ENCODE results near the gene TFB2M. TPM values are rescaled to one million over a fixed set of nuclear protein-coding genes. Genes with fewer than 3 reads are reported as not detected.
"Not testable (repeated sequence)": the region's sequence is repeated elsewhere in the genome, so short reads cannot be mapped to it uniquely, and the experiment has no call there.

The TFB2M gene
- total and polyA plus RNA-seq, 8 donors, result 4.7 to 34.8 (median 10.9) TPM

DNA sequence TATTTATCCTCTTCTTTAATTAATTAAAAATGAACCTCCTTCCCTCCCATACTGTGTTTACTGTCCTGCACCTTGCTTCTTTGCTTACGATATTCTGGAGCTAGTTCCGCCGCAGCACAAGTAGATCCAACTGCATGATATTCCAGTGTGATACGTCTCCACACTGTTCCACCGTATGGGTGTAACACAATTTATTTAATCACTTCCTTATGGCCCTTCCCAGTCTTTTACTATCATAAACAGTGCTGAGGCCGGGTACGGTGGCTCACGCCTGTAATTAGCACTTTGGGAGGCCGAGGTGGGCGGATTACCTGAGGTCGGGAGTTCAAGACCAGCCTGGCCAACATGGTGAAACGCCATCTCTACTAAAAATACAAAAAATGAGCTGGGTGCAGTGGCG is 25.9 kb upstream of the TFB2M start:
- 90 to 94% (median 92%) methylated on average over 13 of the region's 13 CpGs for WGBS, 5 donors
- DNase-seq, result no peak
- Histone ChIP-seq H3K27ac (no peak overlapping the region), H3K27me3 (no peaks in the 10 kb centered on the region), H3K36me3 (peaks cover 0 to 33% (median 30%) of the 10 kb centered on the region in 4 donors), H3K4me1 (peaks cover 0 to 25% (median 11%) of the 10 kb centered on the region in 4 donors), H3K9me3 (peaks cover 0 to 5% (median 2%) of the 10 kb centered on the region in 4 donors), H3K4me3 (no peak overlapping the region)
- no peak for TF ChIP-seq POLR2AphosphoS5 (IDR thresholded peaks at IDR 0.05)
- no peak for TF ChIP-seq EP300 (IDR thresholded peaks at IDR 0.05)
- TF ChIP-seq POLR2A (IDR thresholded peaks at IDR 0.05), result no peak
- TF ChIP-seq, protein P1, sequence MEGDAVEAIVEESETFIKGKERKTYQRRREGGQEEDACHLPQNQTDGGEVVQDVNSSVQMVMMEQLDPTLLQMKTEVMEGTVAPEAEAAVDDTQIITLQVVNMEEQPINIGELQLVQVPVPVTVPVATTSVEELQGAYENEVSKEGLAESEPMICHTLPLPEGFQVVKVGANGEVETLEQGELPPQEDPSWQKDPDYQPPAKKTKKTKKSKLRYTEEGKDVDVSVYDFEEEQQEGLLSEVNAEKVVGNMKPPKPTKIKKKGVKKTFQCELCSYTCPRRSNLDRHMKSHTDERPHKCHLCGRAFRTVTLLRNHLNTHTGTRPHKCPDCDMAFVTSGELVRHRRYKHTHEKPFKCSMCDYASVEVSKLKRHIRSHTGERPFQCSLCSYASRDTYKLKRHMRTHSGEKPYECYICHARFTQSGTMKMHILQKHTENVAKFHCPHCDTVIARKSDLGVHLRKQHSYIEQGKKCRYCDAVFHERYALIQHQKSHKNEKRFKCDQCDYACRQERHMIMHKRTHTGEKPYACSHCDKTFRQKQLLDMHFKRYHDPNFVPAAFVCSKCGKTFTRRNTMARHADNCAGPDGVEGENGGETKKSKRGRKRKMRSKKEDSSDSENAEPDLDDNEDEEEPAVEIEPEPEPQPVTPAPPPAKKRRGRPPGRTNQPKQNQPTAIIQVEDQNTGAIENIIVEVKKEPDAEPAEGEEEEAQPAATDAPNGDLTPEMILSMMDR (IDR thresholded peaks at IDR 0.05), result no peak
- intact Hi-C loops (cut with DNase I; ENCODE audit: low total_unique reads), result no loop called here

DNA sequence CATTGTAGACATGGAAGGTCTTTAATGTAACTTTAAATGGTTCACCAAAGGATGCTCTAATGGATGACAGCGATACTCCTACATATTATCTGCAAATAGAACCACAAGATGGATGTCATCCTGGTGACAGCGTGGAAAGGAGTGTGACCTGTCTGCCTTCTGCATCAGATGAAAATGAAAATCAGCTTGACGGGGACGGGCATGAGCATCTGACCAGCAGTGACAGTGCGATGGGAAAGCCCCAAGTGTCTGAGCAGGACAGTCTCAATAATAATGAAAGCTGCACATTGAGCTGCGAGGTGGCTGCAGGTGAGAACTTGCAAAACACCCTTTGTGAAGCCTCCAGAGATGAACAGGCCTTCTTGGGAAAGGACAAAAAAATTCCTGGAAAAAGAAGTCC is 25.4 kb upstream of the TFB2M start:
- H3K4me3 ChIP-seq, result no peak overlapping the region
- H3K36me3 ChIP-seq, result peaks cover 0 to 33% (median 30%) of the 10 kb centered on the region in 4 donors
- intact Hi-C loops (cut with DNase I; ENCODE audit: low total_unique reads), result no loop called here
- TF ChIP-seq POLR2A (IDR thresholded peaks at IDR 0.05) (no peak), POLR2AphosphoS5 (IDR thresholded peaks at IDR 0.05) (no peak), EP300 (IDR thresholded peaks at IDR 0.05) (no peak)
- TF ChIP-seq, protein P1 (IDR thresholded peaks at IDR 0.05), result no peak
- peaks cover 0 to 5% (median 2%) of the 10 kb centered on the region in 4 donors for H3K9me3 ChIP-seq
- no peak overlapping the region for H3K27ac ChIP-seq
- H3K27me3 ChIP-seq, result no peaks in the 10 kb centered on the region
- DNase-seq, result no peak
- peaks cover 0 to 26% (median 13%) of the 10 kb centered on the region in 4 donors for H3K4me1 ChIP-seq
- WGBS, 5 donors, result 87 to 92% (median 88%) methylated on average over 6 of the region's 6 CpGs

DNA sequence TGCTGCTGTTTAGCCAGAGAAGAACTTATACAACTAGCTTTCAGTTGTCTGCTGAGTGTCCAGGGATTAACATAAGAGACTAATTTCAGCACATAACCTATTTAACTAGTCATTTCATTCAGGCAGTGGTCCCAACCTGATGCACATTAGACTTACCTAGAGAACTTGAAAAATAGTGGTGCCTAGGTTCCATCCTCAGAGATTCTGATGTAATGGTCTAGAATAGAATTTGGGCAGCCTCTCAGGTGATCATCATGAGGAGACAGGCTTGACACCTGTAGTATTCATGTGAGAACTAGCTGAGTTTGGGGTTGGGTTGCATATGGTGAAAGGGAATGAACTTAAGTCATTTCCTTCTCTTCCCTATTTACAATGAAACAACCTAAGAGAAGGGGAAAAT is 25.0 kb upstream of the TFB2M start:
- no peak for DNase-seq
- no peaks in the 10 kb centered on the region for H3K27me3 ChIP-seq
- peaks cover 0 to 5% (median 2%) of the 10 kb centered on the region in 4 donors for H3K9me3 ChIP-seq
- H3K4me3 ChIP-seq, result no peak overlapping the region
- TF ChIP-seq, protein P1 (IDR thresholded peaks at IDR 0.05), result no peak
- no peak for TF ChIP-seq EP300 (IDR thresholded peaks at IDR 0.05)
- TF ChIP-seq POLR2A (IDR thresholded peaks at IDR 0.05), result no peak
- TF ChIP-seq POLR2AphosphoS5 (IDR thresholded peaks at IDR 0.05), result no peak
- intact Hi-C loops (cut with DNase I; ENCODE audit: low total_unique reads), result no loop called here
- H3K4me1 ChIP-seq, result peaks cover 0 to 26% (median 13%) of the 10 kb centered on the region in 4 donors
- peaks cover 0 to 33% (median 30%) of the 10 kb centered on the region in 4 donors for H3K36me3 ChIP-seq
- H3K27ac ChIP-seq, result no peak overlapping the region

DNA sequence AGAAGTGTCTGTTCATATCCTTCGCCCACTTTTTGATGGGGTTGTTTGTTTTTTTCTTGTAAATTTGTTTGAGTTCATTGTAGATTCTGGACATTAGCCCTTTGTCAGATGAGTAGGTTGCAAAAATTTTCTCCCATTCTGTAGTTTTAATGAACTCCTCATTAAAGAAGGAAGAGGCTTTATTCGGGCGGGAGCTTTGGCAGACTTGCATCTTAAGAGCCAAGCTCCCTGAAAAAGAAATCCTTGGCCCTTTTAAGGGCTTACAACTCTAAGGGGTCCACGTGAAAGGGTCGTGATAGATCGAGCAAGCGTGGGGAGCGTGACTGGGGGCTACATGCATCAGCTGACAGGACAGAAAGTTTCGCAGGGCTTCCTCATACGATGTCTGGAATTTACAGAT is 23.9 kb upstream of the TFB2M start:
- H3K4me3 ChIP-seq; H3K27me3 ChIP-seq; H3K9me3 ChIP-seq; DNase-seq; intact Hi-C loops (cut with DNase I; ENCODE audit: low total_unique reads); H3K27ac ChIP-seq: not testable (repeated sequence)
- Histone ChIP-seq H3K36me3 (peaks cover 0 to 30% (median 29%) of the 10 kb centered on the region in 4 donors), H3K4me1 (peaks cover 0 to 31% (median 16%) of the 10 kb centered on the region in 4 donors)
- WGBS, 5 donors, result 92 to 97% (median 97%) methylated on average over 9 to 10 of the region's 10 CpGs

DNA sequence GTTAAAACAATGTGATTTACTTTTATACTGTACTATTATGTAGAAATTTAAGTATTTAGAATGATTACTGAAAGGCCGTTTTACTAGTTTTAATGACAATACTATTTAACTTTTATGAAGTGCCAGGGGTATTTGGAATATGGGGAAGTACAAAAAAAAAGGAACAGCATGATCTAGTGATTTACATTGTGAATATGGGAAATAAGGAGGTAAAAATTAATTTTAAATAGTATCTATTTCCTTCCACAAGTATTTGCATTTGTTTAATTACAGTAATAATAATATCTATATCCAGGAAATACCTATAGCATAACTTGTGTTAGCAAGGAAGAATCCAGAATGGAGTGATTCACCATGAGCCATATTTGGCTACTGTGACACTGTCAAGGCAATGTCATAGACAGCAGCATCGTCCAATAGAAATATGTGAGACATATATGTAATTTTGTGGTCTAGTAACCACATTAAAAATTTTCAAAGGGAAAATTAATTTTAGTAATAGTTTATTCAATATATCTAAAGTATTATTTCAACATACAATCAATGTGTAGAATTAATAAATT is 22.2 kb upstream of the TFB2M start:
- Histone ChIP-seq H3K4me1 (peaks cover 14 to 41% (median 31%) of the 10 kb centered on the region in 4 donors), H3K27ac (peak overlapping the region in 4 of 5 donors; percentile 38 to 73 (median 55))

More for the DNA sequence above, 22.2 kb upstream of the TFB2M start:
- no peaks in the 10 kb centered on the region for H3K27me3 ChIP-seq
- TF ChIP-seq, protein P1 (IDR thresholded peaks at IDR 0.05), result no peak
- no peak for TF ChIP-seq POLR2AphosphoS5 (IDR thresholded peaks at IDR 0.05)
- TF ChIP-seq EP300 (IDR thresholded peaks at IDR 0.05), result no peak
- TF ChIP-seq POLR2A (IDR thresholded peaks at IDR 0.05), result no peak
- H3K4me3 ChIP-seq, result no peak overlapping the region
- peaks cover 0 to 5% (median 2%) of the 10 kb centered on the region in 4 donors for H3K9me3 ChIP-seq
- H3K36me3 ChIP-seq, result peaks cover 0 to 20% (median 18%) of the 10 kb centered on the region in 4 donors
- DNase-seq, result no peak
- 72 to 88% (median 80%) methylated on average over 2 of the region's 2 CpGs for WGBS, 5 donors
- intact Hi-C loops (cut with DNase I; ENCODE audit: low total_unique reads), result no loop called here

All from stomach (tissue), 9 donors.